ENCODE results near the gene TRIM59. TPM values are rescaled to one million over a fixed set of nuclear protein-coding genes. Genes with fewer than 3 reads are reported as not detected.

The TRIM59 gene
- total RNA-seq, 1 experiment from 2014 or later = 25.3 TPM

GRCh38 chr3:160475153-160475552, 25.6 kb upstream of the TRIM59 start:
- no TSS peak for BruUV-seq (replicated peaks)
- Histone ChIP-seq H3K9me3 (ENCODE audit: low read length) (peaks cover 4% of the 10 kb centered on the region; the same call in 1 of the 2 replicates), H3K4me3 (ENCODE audit: low read length) (no peak overlapping the region), H3K4me2 (ENCODE audit: low read length) (no peak overlapping the region), H3K27me3 (ENCODE audit: low read length) (no peaks in the 10 kb centered on the region), H3K27ac (ENCODE audit: low read length) (no peak overlapping the region), H3K4me1 (ENCODE audit: insufficient read depth, low read length) (no peaks in the 10 kb centered on the region), H3K36me3 (ENCODE audit: low read depth, low read length) (no peaks in the 10 kb centered on the region), H3F3A (ENCODE audit: low read length, unreplicated experiment) (no peaks in the 10 kb centered on the region), H4K20me1 (ENCODE audit: low read length) (no peaks in the 10 kb centered on the region), H2AFZ (ENCODE audit: low read length) (no peak overlapping the region), H3K9me2 (replicated peaks; ENCODE audit: low read length) (no peaks in the 10 kb centered on the region), H3K79me2 (ENCODE audit: low read length) (no peaks in the 10 kb centered on the region), H3K9ac (ENCODE audit: low read length) (no peak overlapping the region)
- POLR2A ChIA-PET (ENCODE audit: unreplicated experiment) = no interaction called here
- TF ChIP-seq EZH2phosphoT487 (IDR thresholded peaks at IDR 0.05; ENCODE audit: borderline replicate concordance, low read length) = no peak
- TF ChIP-seq EZH2 (IDR thresholded peaks at IDR 0.05; ENCODE audit: low read length, unreplicated experiment) = no peak
- intact Hi-C loops (cut with micrococcal nuclease) = no loop called here
- CTCF ChIA-PET = no interaction called here
- ATAC-seq (no peak), DNase-seq (no peak)

GRCh38 chr3:160474416-160474838, 24.8 kb upstream of the TRIM59 start:
- H3K4me1 ChIP-seq (ENCODE audit: insufficient read depth, low read length) = no peaks in the 10 kb centered on the region
- no peak for TF ChIP-seq CTCF (conservative IDR thresholded peaks at IDR 0.05; ENCODE audit: low read depth, low read length)
- no peak overlapping the region for H3K27ac ChIP-seq (ENCODE audit: low read length)
- H3K9ac ChIP-seq (ENCODE audit: low read length) = no peak overlapping the region
- no peak overlapping the region for H2AFZ ChIP-seq (ENCODE audit: low read length)
- no peaks in the 10 kb centered on the region for H3K27me3 ChIP-seq (ENCODE audit: low read length)
- no peak for DNase-seq
- no peaks in the 10 kb centered on the region for H4K20me1 ChIP-seq (ENCODE audit: low read length)
- no peaks in the 10 kb centered on the region for H3K79me2 ChIP-seq (ENCODE audit: low read length)
- no peak for ATAC-seq
- H3K9me2 ChIP-seq (replicated peaks; ENCODE audit: low read length) = no peaks in the 10 kb centered on the region
- CTCF ChIA-PET = no interaction called here
- no peak overlapping the region for H3K4me2 ChIP-seq (ENCODE audit: low read length)
- no peaks in the 10 kb centered on the region for H3F3A ChIP-seq (ENCODE audit: low read length, unreplicated experiment)
- intact Hi-C loops (cut with micrococcal nuclease) = no loop called here
- no peak overlapping the region for H3K4me3 ChIP-seq (ENCODE audit: low read length)
- peaks cover 8% of the 10 kb centered on the region; the same call in 1 of the 2 replicates for H3K9me3 ChIP-seq (ENCODE audit: low read length)
- no TSS peak for BruUV-seq (replicated peaks)
- H3K36me3 ChIP-seq (ENCODE audit: low read depth, low read length) = no peaks in the 10 kb centered on the region
- POLR2A ChIA-PET (ENCODE audit: unreplicated experiment) = no interaction called here

- Histone ChIP-seq H3K9me2 (replicated peaks; ENCODE audit: low read length) (no peaks in the 10 kb centered on the region), H3K9ac (ENCODE audit: low read length) (no peak overlapping the region), H3K9me3 (ENCODE audit: low read length) (peaks cover 13% of the 10 kb centered on the region; the same call in 1 of the 2 replicates), H3K4me2 (ENCODE audit: low read length) (no peak overlapping the region), H3K36me3 (ENCODE audit: low read depth, low read length) (no peaks in the 10 kb centered on the region), H3K4me1 (ENCODE audit: insufficient read depth, low read length) (no peaks in the 10 kb centered on the region), H2AFZ (ENCODE audit: low read length) (no peak overlapping the region), H4K20me1 (ENCODE audit: low read length) (no peaks in the 10 kb centered on the region), H3K27me3 (ENCODE audit: low read length) (no peaks in the 10 kb centered on the region), H3K79me2 (ENCODE audit: low read length) (no peaks in the 10 kb centered on the region), H3F3A (ENCODE audit: low read length, unreplicated experiment) (no peaks in the 10 kb centered on the region), H3K4me3 (ENCODE audit: low read length) (no peak overlapping the region), H3K27ac (ENCODE audit: low read length) (no peak overlapping the region)
- intact Hi-C loops (cut with micrococcal nuclease) = no loop called here
- POLR2A ChIA-PET (ENCODE audit: unreplicated experiment) = no interaction called here
- CTCF ChIA-PET = no interaction called here
- no peak for TF ChIP-seq EZH2phosphoT487 (IDR thresholded peaks at IDR 0.05; ENCODE audit: borderline replicate concordance, low read length)
- no peak for TF ChIP-seq EZH2 (IDR thresholded peaks at IDR 0.05; ENCODE audit: low read length, unreplicated experiment)
- TF ChIP-seq CTCF (conservative IDR thresholded peaks at IDR 0.05; ENCODE audit: low read depth, low read length) = no peak
- DNase-seq (peak; percentile 61), ATAC-seq (peak; percentile 42; the same call in 1 of the 2 replicates)
- no TSS peak for BruUV-seq (replicated peaks)
Observed at GRCh38 chr3:160473978-160474377, 24.4 kb upstream of the TRIM59 start.

All from PC-3 (cell line).